ENCODE data around the gene DTL. TPM values are rescaled to one million over a fixed set of nuclear protein-coding genes. Genes with fewer than 3 reads are reported as not detected.

DTL gene
- total and polyA plus RNA-seq, 2 of the 13 experiments (the other 11 are each of a cell fraction or from before 2014, with no cell fraction given), result 10.4 to 32.8 TPM

- no TSS peak for BruUV-seq (replicated peaks)
- in situ Hi-C loops (cut with HindIII; ENCODE audit: extremely low pct_ligation_motif_present, low pct_unique_long_range_greater_than_20kb) (no loop called here), intact Hi-C loops (cut with micrococcal nuclease; ENCODE audit: unreplicated experiment) (no loop called here)
- Histone ChIP-seq H3K27me3 (ENCODE audit: control insufficient read depth in 1 of 2, insufficient read depth in 2 of 2, low read length in 2 of 2) (no peaks in the 10 kb centered on the region), H2AFZ (ENCODE audit: low read length) (no peak overlapping the region), H3K79me2 (ENCODE audit: insufficient read depth, low read length) (no peaks in the 10 kb centered on the region), H3K9me3 (ENCODE audit: low read length) (no peaks in the 10 kb centered on the region), H3K36me3 (replicated peaks in 1 of 2; ENCODE audit: control insufficient read depth in 1 of 2, insufficient read depth in 2 of 2, low read length in 2 of 2) (peaks cover 0 to 1% of the 10 kb centered on the region in 2 experiments; a peak in 1 of 5 replicates), H3K4me2 (ENCODE audit: low read depth, low read length) (peak overlapping the region; percentile 41), H3K4me1 (ENCODE audit: insufficient read depth, low read length) (peaks cover 24% of the 10 kb centered on the region), H4K20me1 (ENCODE audit: insufficient read depth, low read length) (no peaks in the 10 kb centered on the region), H3K27ac (ENCODE audit: extremely low read length, insufficient read depth, low read length) (peak overlapping the region; percentile 43), H3K4me3 (replicated peaks in 1 of 3; ENCODE audit: insufficient read depth in 1 of 3, low read depth in 2 of 3, low read length in 3 of 3) (peak overlapping the region in 1 of 3 experiments; percentile 22; a peak in 1 of 6 replicates), H3K9ac (ENCODE audit: insufficient read depth, low read depth, low read length) (no peak overlapping the region)
- ATAC-seq (peak; percentile 78), DNase-seq (ENCODE audit: low spot score) (no peak), FAIRE-seq (no peak)
- 27% methylated on average over 2 of the region's 5 CpGs for WGBS (ENCODE audit: low lambda C conversion rate)
- POLR2A ChIA-PET, result interaction anchor here (1.3 to 1.4 kb wide), 2 partner anchors 17 to 123 kb away, joined by 4 to 6 read pairs; no protein-coding TSS in a partner anchor
- CTCF ChIA-PET (ENCODE audit: low intra/inter-chr PET ratio, low total read pairs), result no interaction called here
- no peak for TF ChIP-seq AHR (CRISPR knock-in tag; IDR thresholded peaks at IDR 0.05)
- TF ChIP-seq SNAPC2 (CRISPR knock-in tag; IDR thresholded peaks at IDR 0.05), result no peak
- TF ChIP-seq PHB2 (IDR thresholded peaks at IDR 0.05; ENCODE audit: partially characterized antibody), result no peak
- 0 out of 2 replicates have a peak, but pooled peaks have one; percentile 25 for TF ChIP-seq ZBTB7A (CRISPR knock-in tag; IDR thresholded peaks at IDR 0.05)
- TF ChIP-seq ZFP1 (CRISPR knock-in tag; IDR thresholded peaks at IDR 0.05), result no peak
- TF ChIP-seq ZNF382 (CRISPR knock-in tag; IDR thresholded peaks at IDR 0.05; ENCODE audit: borderline replicate concordance), result no peak
- TF ChIP-seq ZNF598 (CRISPR knock-in tag; IDR thresholded peaks at IDR 0.05; ENCODE audit: borderline replicate concordance), result peak; percentile 72; the same call in 1 of the 2 replicates
- TF ChIP-seq PAWR (CRISPR knock-in tag; IDR thresholded peaks at IDR 0.05; ENCODE audit: borderline replicate concordance), result no peak
- no peak for TF ChIP-seq KDM5A (IDR thresholded peaks at IDR 0.05; ENCODE audit: borderline replicate concordance, low read length)
- no peak for TF ChIP-seq HNRNPLL (IDR thresholded peaks at IDR 0.05; ENCODE audit: low read depth, low read length, poor library complexity, severe bottlenecking)
- TF ChIP-seq ZNF431 (CRISPR knock-in tag; IDR thresholded peaks at IDR 0.05; ENCODE audit: borderline replicate concordance, low read depth), result no peak
- TF ChIP-seq ZNF414 (CRISPR knock-in tag; IDR thresholded peaks at IDR 0.05), result no peak
- 0 out of 2 replicates have a peak, but pooled peaks have one; percentile 49 for TF ChIP-seq ZNF44 (CRISPR knock-in tag; IDR thresholded peaks at IDR 0.05)
- TF ChIP-seq ATF1 (CRISPR knock-in tag; IDR thresholded peaks at IDR 0.05), result no peak
- no peak for TF ChIP-seq SNRNP70 (IDR thresholded peaks at IDR 0.05; ENCODE audit: low read depth, low read length)
- no peak for TF ChIP-seq ZNF746 (CRISPR knock-in tag; IDR thresholded peaks at IDR 0.05)
- TF ChIP-seq CC2D1A (CRISPR knock-in tag; IDR thresholded peaks at IDR 0.05), result no peak
- TF ChIP-seq ZSCAN29 (CRISPR knock-in tag; conservative IDR thresholded peaks at IDR 0.05), result no peak
- no peak for TF ChIP-seq HIC2 (CRISPR knock-in tag; IDR thresholded peaks at IDR 0.05; ENCODE audit: low read depth)
- no peak for TF ChIP-seq ZNF710 (CRISPR knock-in tag; IDR thresholded peaks at IDR 0.05; ENCODE audit: borderline replicate concordance)
Measured at GRCh38 chr1:212119397-212119837, 83.9 kb downstream of the DTL start.

Data from HepG2 (cell line).